Smooth muscle cell (in vitro differentiated cells): Measurements from ENCODE around the gene GBE1. TPM values are rescaled to one million over a fixed set of nuclear protein-coding genes. Genes with fewer than 3 reads are reported as not detected.

ENCODE experiments used
- DNase-seq: peaks from one replicate; lab custom pipeline; 2025; ENCODE audit not compliant: unreplicated experiment; lab: John Stamatoyannopoulos, UW
- H2AFZ ChIP-seq: fragments of 200-600 bp; sonication (generic); 2 replicates; pipeline ENCODE4 v1.6.0; 2016; ENCODE audit warnings: antibody characterized with exemption, low read depth, mild to moderate bottlenecking
- H3F3A ChIP-seq: fragments of 200-600 bp; sonication (generic); 2 replicates; pipeline ENCODE4 v1.6.0; 2017; ENCODE audit warnings: antibody characterized with exemption, low read depth
- H3K27ac ChIP-seq: fragments of 200-600 bp; sonication (generic); 2 replicates; pipeline ENCODE4 v1.5.1; 2016; ENCODE audit warnings: low read depth, mild to moderate bottlenecking
- H3K27me3 ChIP-seq: fragments of 200-600 bp; sonication (generic); 2 replicates; pipeline ENCODE4 v1.6.1; 2016; ENCODE audit warnings: low read depth, mild to moderate bottlenecking
- H3K36me3 ChIP-seq: fragments of 200-600 bp; sonication (generic); 2 replicates; pipeline ENCODE4 v1.5.1; 2016; ENCODE audit warnings: low read depth
- H3K4me1 ChIP-seq: fragments of 200-600 bp; sonication (generic); 2 replicates; pipeline ENCODE4 v1.5.1; 2016; ENCODE audit warnings: low read depth
- H3K4me2 ChIP-seq: fragments of 200-600 bp; sonication (generic); 2 replicates; pipeline ENCODE4 v1.6.0; 2016; ENCODE audit warnings: mild to moderate bottlenecking
- H3K4me3 ChIP-seq: fragments of 200-600 bp; sonication (generic); 2 replicates; pipeline ENCODE4 v1.5.1; 2016; ENCODE audit warnings: mild to moderate bottlenecking
- H3K79me2 ChIP-seq: fragments of 200-600 bp; sonication (generic); 2 replicates; pipeline ENCODE4 v1.6.0; 2016; ENCODE audit warnings: low read depth, mild to moderate bottlenecking
- H3K9ac ChIP-seq: fragments of 200-600 bp; sonication (generic); 2 replicates; pipeline ENCODE4 v1.6.0; 2016; ENCODE audit warnings: low read depth
- H3K9me3 ChIP-seq: fragments of 200-600 bp; sonication (generic); replicated peaks from 2 replicates; pipeline ENCODE4 v1.5.1; 2016; ENCODE audit warnings: low read depth
- H4K20me1 ChIP-seq: fragments of 200-600 bp; sonication (generic); 2 replicates; pipeline ENCODE4 v1.6.0; 2016; ENCODE audit warnings: low read depth
- WGBS: methylation state at CpG from one replicate; pipeline ENCODE4 v1.1.7; 2016; ENCODE audit warnings: low lambda C conversion rate; 5-methylcytosine and 5-hydroxymethylcytosine counted together
- polyA plus RNA-seq: library from polyadenylated mRNA; unstranded; fragments of >200 nt; fragmentation: Nextera tagmentation; extraction: Ambion mirVana; gene quantifications from 2 replicates; pipeline ENCODE4 v1.2.1, GENCODE V29; 2016
- total RNA-seq: library from RNA; depleted of rRNA; stranded (reverse); fragments of >200 nt; gene quantifications from 2 replicates; pipeline ENCODE4 v1.2.3, GENCODE V29; 2014
- TF ChIP-seq, protein P1 (sequence below): fragments of 200-600 bp; sonication (generic); IDR thresholded peaks from 2 replicates; pipeline ENCODE4 v1.5.1; 2017; ENCODE audit warnings: borderline replicate concordance, mild to moderate bottlenecking, antibody characterized with exemption; ENCODE audit not compliant: insufficient read depth, poor library complexity, severe bottlenecking

Gene GBE1
- total and polyA plus RNA-seq, 2 experiments from 2014 or later: 23.4 to 50.8 TPM

DNA sequence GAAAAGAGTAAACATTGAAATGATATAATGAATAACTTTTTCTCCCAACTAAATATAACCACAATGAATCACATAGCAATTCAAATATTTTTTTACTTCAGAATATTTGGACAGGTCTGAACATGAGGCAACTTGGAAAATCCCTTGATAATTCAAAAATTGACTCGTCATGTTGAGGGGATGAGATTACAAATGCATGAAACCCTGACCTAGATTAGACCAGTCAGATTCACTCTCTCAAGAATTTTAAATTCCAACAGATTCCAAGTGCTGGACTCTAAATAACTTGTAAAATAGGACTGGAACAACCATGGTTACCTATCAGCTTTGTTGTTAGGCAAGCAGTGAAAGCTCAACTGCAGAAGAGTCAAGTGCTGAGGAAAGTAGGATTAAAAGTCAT, 317.5 kb downstream of the GBE1 start:
- Histone ChIP-seq H3K36me3 (no peaks in the 10 kb centered on the region), H2AFZ (no peak overlapping the region), H4K20me1 (no peaks in the 10 kb centered on the region), H3K9ac (no peak overlapping the region), H3K79me2 (no peaks in the 10 kb centered on the region), H3K4me1 (no peaks in the 10 kb centered on the region), H3F3A (no peaks in the 10 kb centered on the region), H3K27ac (no peak overlapping the region), H3K27me3 (no peaks in the 10 kb centered on the region), H3K9me3 (no peaks in the 10 kb centered on the region), H3K4me3 (no peak overlapping the region), H3K4me2 (no peak overlapping the region)
- 76% methylated on average over 1 of the region's 1 CpG for WGBS
- TF ChIP-seq, protein P1, sequence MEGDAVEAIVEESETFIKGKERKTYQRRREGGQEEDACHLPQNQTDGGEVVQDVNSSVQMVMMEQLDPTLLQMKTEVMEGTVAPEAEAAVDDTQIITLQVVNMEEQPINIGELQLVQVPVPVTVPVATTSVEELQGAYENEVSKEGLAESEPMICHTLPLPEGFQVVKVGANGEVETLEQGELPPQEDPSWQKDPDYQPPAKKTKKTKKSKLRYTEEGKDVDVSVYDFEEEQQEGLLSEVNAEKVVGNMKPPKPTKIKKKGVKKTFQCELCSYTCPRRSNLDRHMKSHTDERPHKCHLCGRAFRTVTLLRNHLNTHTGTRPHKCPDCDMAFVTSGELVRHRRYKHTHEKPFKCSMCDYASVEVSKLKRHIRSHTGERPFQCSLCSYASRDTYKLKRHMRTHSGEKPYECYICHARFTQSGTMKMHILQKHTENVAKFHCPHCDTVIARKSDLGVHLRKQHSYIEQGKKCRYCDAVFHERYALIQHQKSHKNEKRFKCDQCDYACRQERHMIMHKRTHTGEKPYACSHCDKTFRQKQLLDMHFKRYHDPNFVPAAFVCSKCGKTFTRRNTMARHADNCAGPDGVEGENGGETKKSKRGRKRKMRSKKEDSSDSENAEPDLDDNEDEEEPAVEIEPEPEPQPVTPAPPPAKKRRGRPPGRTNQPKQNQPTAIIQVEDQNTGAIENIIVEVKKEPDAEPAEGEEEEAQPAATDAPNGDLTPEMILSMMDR: no peak
- DNase-seq: no peak

DNA sequence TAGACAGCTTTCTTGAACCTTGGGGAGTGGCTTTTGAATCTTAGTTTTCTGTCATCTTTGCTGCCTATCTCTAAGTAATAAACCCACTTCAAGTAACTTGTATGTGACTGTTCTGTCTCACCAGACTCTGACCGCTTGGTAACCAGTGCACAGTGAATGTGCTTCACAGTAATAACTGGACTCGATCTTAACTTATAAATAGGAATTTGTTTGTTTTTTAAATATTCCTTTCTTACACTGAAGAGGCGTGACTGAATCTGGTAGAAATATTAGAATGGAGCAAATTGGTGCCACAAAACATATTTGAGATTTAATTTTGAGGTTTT, 318.0 kb downstream of the GBE1 start:
- no peak overlapping the region for H3K27ac ChIP-seq

DNA sequence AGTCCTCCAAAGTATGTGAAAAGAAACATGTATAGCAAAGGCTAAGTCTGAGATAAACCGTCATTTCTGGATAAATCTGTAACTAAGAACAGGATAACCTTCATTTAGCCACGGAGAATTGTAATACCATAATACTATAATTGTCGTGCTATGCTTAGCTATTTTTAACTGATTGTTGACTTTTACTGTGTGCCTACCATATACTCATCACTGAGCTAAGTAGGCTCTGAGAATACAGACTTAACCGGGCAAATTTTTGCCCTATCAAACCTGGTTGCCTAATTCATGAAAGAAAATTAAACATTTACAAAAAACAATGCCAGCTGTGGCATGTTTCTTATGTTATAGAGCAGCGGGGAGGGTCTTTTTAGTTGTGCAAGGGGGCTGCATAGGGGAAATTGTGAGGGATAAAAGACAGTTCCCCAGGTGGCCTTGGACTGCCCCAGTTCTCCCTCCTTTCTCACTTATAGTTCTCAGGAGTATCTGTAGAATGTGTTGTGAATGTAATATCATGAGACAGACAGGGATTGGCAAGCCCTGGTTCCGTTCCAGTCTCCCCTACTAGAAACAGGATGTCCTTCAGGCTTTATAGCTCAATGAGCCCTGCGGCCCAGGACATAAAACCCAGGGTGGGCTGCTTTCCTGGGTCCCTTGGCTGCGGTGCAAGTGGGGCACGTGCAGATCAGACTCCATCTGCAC, 318.5 kb downstream of the GBE1 start:
- WGBS: 91% methylated on average over 9 of the region's 9 CpGs
- no peak overlapping the region for H2AFZ ChIP-seq
- DNase-seq: no peak
- H4K20me1 ChIP-seq: no peaks in the 10 kb centered on the region
- H3K27me3 ChIP-seq: no peaks in the 10 kb centered on the region
- H3K4me1 ChIP-seq: no peaks in the 10 kb centered on the region
- no peaks in the 10 kb centered on the region for H3F3A ChIP-seq
- H3K4me2 ChIP-seq: no peak overlapping the region
- no peaks in the 10 kb centered on the region for H3K79me2 ChIP-seq
- no peak overlapping the region for H3K9ac ChIP-seq
- TF ChIP-seq, protein P1: no peak
- H3K36me3 ChIP-seq: no peaks in the 10 kb centered on the region
- no peak overlapping the region for H3K4me3 ChIP-seq
- H3K9me3 ChIP-seq: no peaks in the 10 kb centered on the region
- no peak overlapping the region for H3K27ac ChIP-seq

More for the DNA sequence above, 318.0 kb downstream of the GBE1 start:
- Histone ChIP-seq H3K4me3 (no peak overlapping the region), H3K27me3 (no peaks in the 10 kb centered on the region), H4K20me1 (no peaks in the 10 kb centered on the region), H3K9me3 (no peaks in the 10 kb centered on the region), H3K79me2 (no peaks in the 10 kb centered on the region), H3K9ac (no peak overlapping the region), H3K4me2 (no peak overlapping the region), H3K36me3 (no peaks in the 10 kb centered on the region), H3F3A (no peaks in the 10 kb centered on the region), H3K4me1 (no peaks in the 10 kb centered on the region), H2AFZ (no peak overlapping the region)
- WGBS: 98% methylated on average over 3 of the region's 3 CpGs
- DNase-seq: no peak
- TF ChIP-seq, protein P1: no peak

DNA sequence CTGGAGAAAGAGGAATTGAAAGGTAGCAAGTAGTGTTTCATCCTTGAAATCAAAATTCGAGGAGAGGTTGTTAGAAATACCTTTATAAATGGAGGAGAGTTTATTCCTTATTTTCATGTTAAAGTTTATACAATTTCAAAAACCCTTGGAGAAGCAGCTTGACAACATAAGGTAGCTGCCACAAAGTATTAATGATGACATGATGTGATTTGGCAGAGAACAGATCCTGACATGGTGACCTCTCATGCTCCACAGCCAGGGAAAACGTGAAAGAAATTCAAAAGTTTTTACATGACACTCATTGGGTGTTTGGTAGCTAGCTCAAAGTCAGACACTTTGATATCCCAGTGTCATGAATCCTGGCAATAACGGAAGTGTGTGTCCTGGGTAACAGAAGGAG, 320.8 kb downstream of the GBE1 start:
- Histone ChIP-seq H3K27me3 (no peaks in the 10 kb centered on the region), H3K79me2 (no peaks in the 10 kb centered on the region), H3K36me3 (no peaks in the 10 kb centered on the region), H2AFZ (no peak overlapping the region), H3K9ac (no peak overlapping the region), H4K20me1 (no peaks in the 10 kb centered on the region), H3K4me2 (no peak overlapping the region), H3K4me1 (no peaks in the 10 kb centered on the region), H3K9me3 (no peaks in the 10 kb centered on the region), H3K27ac (no peak overlapping the region), H3K4me3 (no peak overlapping the region), H3F3A (no peaks in the 10 kb centered on the region)
- WGBS: 77% methylated on average over 3 of the region's 3 CpGs
- TF ChIP-seq, protein P1: no peak
- DNase-seq: no peak
